WTC11 (cell line): ENCODE measurements around the gene ATF5. TPM values are rescaled to one million over a fixed set of nuclear protein-coding genes. Genes with fewer than 3 reads are reported as not detected.

Experiments used
- microRNA-seq: library from miRNA; unstranded; fragments of <30 nt; microRNA quantifications from one replicate; pipeline ENCODE4 v1.2.0, GENCODE V29; 2022; ENCODE audit warnings: borderline number of aligned reads
- total RNA-seq: library from RNA; stranded (reverse); gene quantifications from 3 replicates; pipeline ENCODE4 v1.2.3, GENCODE V29; 2021
- TF ChIP-seq, protein P1 (sequence below): sonication (generic); formaldehyde crosslinking; IDR thresholded peaks from 2 replicates; pipeline ENCODE4 v1.8.0; 2023; ENCODE audit warnings: mild to moderate bottlenecking, missing genetic modification reagents

Gene ATF5
- total RNA-seq, 1 experiment from 2014 or later, result 10.8 TPM

DNA sequence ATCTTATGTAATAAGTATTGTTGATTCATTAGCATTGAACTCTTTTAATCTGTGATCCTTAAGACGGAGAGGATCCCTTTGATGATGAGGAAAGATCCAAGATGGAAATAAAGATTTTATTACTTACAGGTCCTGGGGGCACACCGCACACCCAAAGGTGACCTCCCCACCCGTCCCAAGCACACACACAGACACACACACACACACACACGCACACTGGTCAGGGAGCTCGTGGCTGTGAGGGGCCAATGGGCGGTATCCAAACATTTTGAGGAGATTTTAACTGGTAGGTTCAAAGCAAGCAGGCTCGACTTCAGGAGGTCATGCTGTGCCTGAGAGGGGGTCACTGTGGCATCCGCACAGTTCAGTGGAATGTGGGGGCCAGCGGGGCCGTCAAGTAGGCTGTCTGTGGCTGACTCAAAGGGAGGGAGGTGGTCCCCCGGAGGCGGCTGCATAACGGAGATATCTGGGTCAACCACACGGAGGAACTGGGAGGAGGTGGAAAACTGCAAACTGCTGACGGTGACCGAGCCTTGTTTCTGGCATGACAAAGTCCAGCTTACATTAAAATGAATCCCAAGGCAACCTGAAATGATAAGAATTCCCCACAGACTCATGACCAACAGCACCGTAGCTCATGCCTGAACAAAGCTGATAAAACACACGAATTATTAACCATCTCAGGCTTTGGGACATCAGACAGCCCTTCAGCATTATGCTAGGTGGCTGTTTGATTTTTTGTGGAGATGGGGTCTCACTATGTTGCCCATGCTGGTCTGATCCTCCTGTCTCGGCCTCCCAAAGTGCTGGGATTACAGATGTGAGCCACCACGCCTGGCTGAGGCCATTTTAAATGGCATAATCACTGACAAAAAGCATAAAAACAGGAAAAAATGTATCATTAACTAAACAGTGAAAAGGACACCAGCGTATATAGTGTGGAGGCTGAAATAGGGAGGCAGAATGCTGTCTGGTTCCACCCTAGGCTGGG, 52.9 kb downstream of the ATF5 start (continued):
- TF ChIP-seq, protein P1, sequence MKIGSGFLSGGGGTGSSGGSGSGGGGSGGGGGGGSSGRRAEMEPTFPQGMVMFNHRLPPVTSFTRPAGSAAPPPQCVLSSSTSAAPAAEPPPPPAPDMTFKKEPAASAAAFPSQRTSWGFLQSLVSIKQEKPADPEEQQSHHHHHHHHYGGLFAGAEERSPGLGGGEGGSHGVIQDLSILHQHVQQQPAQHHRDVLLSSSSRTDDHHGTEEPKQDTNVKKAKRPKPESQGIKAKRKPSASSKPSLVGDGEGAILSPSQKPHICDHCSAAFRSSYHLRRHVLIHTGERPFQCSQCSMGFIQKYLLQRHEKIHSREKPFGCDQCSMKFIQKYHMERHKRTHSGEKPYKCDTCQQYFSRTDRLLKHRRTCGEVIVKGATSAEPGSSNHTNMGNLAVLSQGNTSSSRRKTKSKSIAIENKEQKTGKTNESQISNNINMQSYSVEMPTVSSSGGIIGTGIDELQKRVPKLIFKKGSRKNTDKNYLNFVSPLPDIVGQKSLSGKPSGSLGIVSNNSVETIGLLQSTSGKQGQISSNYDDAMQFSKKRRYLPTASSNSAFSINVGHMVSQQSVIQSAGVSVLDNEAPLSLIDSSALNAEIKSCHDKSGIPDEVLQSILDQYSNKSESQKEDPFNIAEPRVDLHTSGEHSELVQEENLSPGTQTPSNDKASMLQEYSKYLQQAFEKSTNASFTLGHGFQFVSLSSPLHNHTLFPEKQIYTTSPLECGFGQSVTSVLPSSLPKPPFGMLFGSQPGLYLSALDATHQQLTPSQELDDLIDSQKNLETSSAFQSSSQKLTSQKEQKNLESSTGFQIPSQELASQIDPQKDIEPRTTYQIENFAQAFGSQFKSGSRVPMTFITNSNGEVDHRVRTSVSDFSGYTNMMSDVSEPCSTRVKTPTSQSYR (CRISPR knock-in tag), result no peak

Small RNAs within 50 kb of the gene (microRNA-seq; reads per million reads assigned to microRNA genes)
- 2.8 reads per million for gene MIR4750

Other genes with a start within 250 kb of the ATF5 start
- gene ADM5, start 239.6 kb upstream of the ATF5 start, total RNA-seq, result 5.9 to 6.7 TPM (median 6.2 TPM) in 3 replicates
- gene CPT1C, start 238.1 kb upstream of the ATF5 start, total RNA-seq, result 74.6 to 89.5 TPM (median 85.4 TPM) in 3 replicates
- gene TSKS, start 165.9 kb upstream of the ATF5 start, total RNA-seq, result 0.30 to 0.55 TPM (median 0.48 TPM) in 3 replicates
- gene AP2A1, start 162.2 kb upstream of the ATF5 start, total RNA-seq, result 119 to 127 TPM (median 120 TPM) in 3 replicates
- 35.1 to 36.3 TPM (median 35.7 TPM) in 3 replicates for gene FUZ, start 115.9 kb upstream of the ATF5 start, total RNA-seq
- 80.2 to 81.2 TPM (median 81.2 TPM) in 3 replicates for gene MED25, start 110.9 kb upstream of the ATF5 start, total RNA-seq
- gene PTOV1, start 78.0 kb upstream of the ATF5 start, total RNA-seq, result 296 to 316 TPM (median 306 TPM) in 3 replicates
- 133 to 146 TPM (median 142 TPM) in 3 replicates for gene PNKP, start 61.6 kb upstream of the ATF5 start, total RNA-seq
- gene AKT1S1, start 51.9 kb upstream of the ATF5 start, total RNA-seq, result 41.9 to 47.8 TPM (median 46.5 TPM) in 3 replicates
- gene TBC1D17, start 51.5 kb upstream of the ATF5 start, total RNA-seq, result 44.4 to 52.8 TPM (median 46.7 TPM) in 3 replicates
- gene IL4I1, start 32.3 kb upstream of the ATF5 start, total RNA-seq, result 0.83 to 1.4 TPM (median 0.99 TPM) in 3 replicates
- 87.1 to 91.4 TPM (median 90.3 TPM) in 3 replicates for gene NUP62, start 299 bp downstream of the ATF5 start, total RNA-seq
- not detected in 3 replicates for gene SIGLEC11, start 32.0 kb downstream of the ATF5 start, total RNA-seq
- gene VRK3, start 96.2 kb downstream of the ATF5 start, total RNA-seq, result 33.4 to 39.2 TPM (median 39.1 TPM) in 3 replicates
- 7.9 to 10.0 TPM (median 8.5 TPM) in 3 replicates for gene ZNF473, start 96.8 kb downstream of the ATF5 start, total RNA-seq
- 1.0 to 3.5 TPM (median 2.4 TPM) in 3 replicates for gene IZUMO2, start 234.1 kb downstream of the ATF5 start, total RNA-seq